B cell (primary cell): Measurements from ENCODE around the gene ASB7. TPM values are rescaled to one million over a fixed set of nuclear protein-coding genes. Genes with fewer than 3 reads are reported as not detected.

Experiments used
- ATAC-seq: fragments of 200-7000 bp; cut with Tn5 transposase; one replicate; pipeline ENCODE4 v1.10.0; 2021; ENCODE audit warnings: low read depth, mild to moderate bottlenecking, moderate number of reproducible peaks, moderate library complexity
- CTCF ChIA-PET: fragments of 350-600 bp; sonication (Branson Sonifier 250); formaldehyde crosslinking; loops from one replicate; lab custom pipeline; 2021; ENCODE audit warnings: antibody characterized with exemption, inconsistent platforms; lab: Charles Lee
- POLR2A ChIA-PET: fragments of 350-600 bp; sonication (Branson Sonifier 250); formaldehyde crosslinking; loops from one replicate; lab custom pipeline; 2021; ENCODE audit warnings: antibody characterized with exemption; lab: Charles Lee
- DNase-seq: peaks from one replicate; pipeline ENCODE4 v3.0.0; 2013
- H2AFZ ChIP-seq: 2 replicates; pipeline ENCODE4 v1.6.1; 2012; ENCODE audit warnings: mild to moderate bottlenecking, low read depth, low read length; ENCODE audit not compliant: insufficient read depth, poor library complexity, severe bottlenecking
- H3K27ac ChIP-seq, 2 donors: 1 replicate in 1 of 2; 2 replicates in 1 of 2; pipeline ENCODE4 v1.5.1; 2012 to 2013; ENCODE audit warnings: low read length in 2 of 2, mild to moderate bottlenecking in 2 of 2, moderate library complexity in 1 of 2
- H3K27me3 ChIP-seq, 4 experiments: fragments of 200-600 bp in 1 of 4; sonication (generic) in 1 of 4; replicated peaks in 1 of 4; 1 replicate in 2 of 4; 2 replicates in 2 of 4; pipeline versions ENCODE4 v1.6.1 to v1.7.0; 2013 to 2016; ENCODE audit warnings: low read length in 3 of 4, mild to moderate bottlenecking in 2 of 4, mixed read lengths in 1 of 4, moderate library complexity in 1 of 4; ENCODE audit not compliant: insufficient read depth in 4 of 4, control insufficient read depth in 3 of 4; ENCODE audit errors: control extremely low read depth in 1 of 4
- H3K36me3 ChIP-seq, 2 experiments: replicated peaks in 1 of 2; 1 replicate in 1 of 2; 2 replicates in 1 of 2; pipeline versions ENCODE4 v1.6.1 to v1.7.1; 2013; ENCODE audit warnings: low read length in 1 of 2; ENCODE audit not compliant: insufficient read depth in 2 of 2, control insufficient read depth in 1 of 2; ENCODE audit errors: control extremely low read depth in 1 of 2, extremely low read depth in 1 of 2
- H3K4me1 ChIP-seq, 2 donors: fragments of 200-600 bp in 1 of 2; sonication (generic) in 1 of 2; 1 replicate in 1 of 2; 2 replicates in 1 of 2; pipeline versions ENCODE4 v1.5.1 to v1.6.1; 2013 to 2017; ENCODE audit warnings: low read length in 2 of 2; ENCODE audit not compliant: control insufficient read depth in 2 of 2, insufficient read depth in 2 of 2
- H3K4me2 ChIP-seq: replicated peaks from 2 replicates; pipeline ENCODE3; 2012; ENCODE audit warnings: mild to moderate bottlenecking, low read depth, low read length; ENCODE audit not compliant: poor library complexity, severe bottlenecking
- H3K4me3 ChIP-seq, 5 experiments: fragments of 200-600 bp in 1 of 5; sonication (generic) in 1 of 5; 1 replicate in 3 of 5; 2 replicates in 2 of 5; pipeline versions ENCODE4 v1.5.1 to v1.7.0; 2011 to 2016; ENCODE audit warnings: low read length in 4 of 5, mild to moderate bottlenecking in 4 of 5, low read depth in 2 of 5, control low read depth in 1 of 5, moderate library complexity in 1 of 5; ENCODE audit not compliant: insufficient read depth in 1 of 5; ENCODE audit errors: control extremely low read depth in 1 of 5, extremely low read depth in 1 of 5
- H3K79me2 ChIP-seq: fragments of 200-600 bp; sonication (generic); one replicate; pipeline ENCODE4 v1.6.0; 2016; ENCODE audit warnings: low read length; ENCODE audit not compliant: control insufficient read depth, insufficient read depth
- H3K9ac ChIP-seq: fragments of 200-600 bp; sonication (generic); 2 replicates; pipeline ENCODE4 v1.6.1; 2017; ENCODE audit warnings: mild to moderate bottlenecking, low read length, moderate library complexity
- H3K9me3 ChIP-seq, 3 donors: one replicate each; pipeline versions ENCODE4 v1.6.1 to v1.7.1; 2013; ENCODE audit warnings: low read length in 2 of 3; ENCODE audit not compliant: control insufficient read depth in 2 of 3, insufficient read depth in 1 of 3; ENCODE audit errors: control extremely low read depth in 1 of 3
- H4K20me1 ChIP-seq: 2 replicates; pipeline ENCODE4 v1.6.0; 2012; ENCODE audit warnings: mild to moderate bottlenecking, low read length; ENCODE audit not compliant: insufficient read depth, control insufficient read depth, poor library complexity, severe bottlenecking
- H3K27ac Mint-ChIP-seq: one replicate; pipeline ENCODE4 v1.8.0; 2021; ENCODE audit warnings: mixed read lengths
- H3K27me3 Mint-ChIP-seq: one replicate; pipeline ENCODE4 v1.8.0; 2021; ENCODE audit warnings: mixed read lengths
- H3K4me1 Mint-ChIP-seq: one replicate; pipeline ENCODE4 v1.8.0; 2021; ENCODE audit warnings: mixed read lengths
- H3K4me3 Mint-ChIP-seq: one replicate; pipeline ENCODE4 v1.8.0; 2021; ENCODE audit warnings: mixed read lengths
- H3K9me3 Mint-ChIP-seq: one replicate; pipeline ENCODE4 v1.8.0; 2022; ENCODE audit warnings: mixed read lengths; ENCODE audit not compliant: insufficient read depth
- EZH2 ChIP-seq: IDR thresholded peaks from 2 replicates; pipeline ENCODE4 v1.6.1; 2012; ENCODE audit warnings: borderline replicate concordance, low read depth, mild to moderate bottlenecking, moderate library complexity, low read length; ENCODE audit not compliant: insufficient read depth, poor library complexity, severe bottlenecking
- WGBS: methylation state at CpG from one replicate; pipeline ENCODE4 v1.1.5; 2013; ENCODE audit warnings: missing lambda C conversion rate; ENCODE audit not compliant: insufficient coverage; 5-methylcytosine and 5-hydroxymethylcytosine counted together
- intact Hi-C: fragments of 100-400 bp; cut with micrococcal nuclease; formaldehyde crosslinking; loops from one replicate; pipeline ENCODE4 v1.10.0; 2022
- polyA plus RNA-seq: library from polyadenylated mRNA; depleted of rRNA; stranded (reverse); fragments of >200 nt; gene quantifications from 2 replicates; pipeline ENCODE4 v1.2.3, GENCODE V29; 2012
- total RNA-seq, 2 donors: library from RNA; stranded (reverse); fragments of 120-200 nt in 1 of 2; gene quantifications; 1 replicate in 1 of 2; 2 replicates in 1 of 2; pipeline versions ENCODE4 v1.2.3 to v1.2.4, GENCODE V29; 2013 to 2022
- TF ChIP-seq, protein P1 (sequence below): fragments of 200-600 bp; IDR thresholded peaks from one replicate; pipeline ENCODE4 v1.8.0; 2022; ENCODE audit warnings: antibody characterized with exemption, mild to moderate bottlenecking

ASB7 gene
- total and polyA plus RNA-seq, 2 donors (not counting 1 experiment from before 2014, with no cell fraction given) = 12.1 to 25.0 TPM

GRCh38 chr15:100692671-100693070, 90.3 kb downstream of the ASB7 start:
- no peaks in the 10 kb centered on the region for H3K4me1 Mint-ChIP-seq
- Histone ChIP-seq H3K27me3 (peaks cover 0 to 4% (median 2%) of the 10 kb centered on the region in 4 experiments), H3K4me1 (no peaks in the 10 kb centered on the region), H3K27ac (no peak overlapping the region), H3K9ac (no peak overlapping the region), H3K79me2 (no peaks in the 10 kb centered on the region), H3K9me3 (peaks cover 0 to 9% (median 0%) of the 10 kb centered on the region in 3 donors), H2AFZ (no peak overlapping the region), H3K36me3 (no peaks in the 10 kb centered on the region), H3K4me3 (no peak overlapping the region), H3K4me2 (no peak overlapping the region), H4K20me1 (no peaks in the 10 kb centered on the region)
- TF ChIP-seq EZH2 = no peak
- TF ChIP-seq, protein P1, sequence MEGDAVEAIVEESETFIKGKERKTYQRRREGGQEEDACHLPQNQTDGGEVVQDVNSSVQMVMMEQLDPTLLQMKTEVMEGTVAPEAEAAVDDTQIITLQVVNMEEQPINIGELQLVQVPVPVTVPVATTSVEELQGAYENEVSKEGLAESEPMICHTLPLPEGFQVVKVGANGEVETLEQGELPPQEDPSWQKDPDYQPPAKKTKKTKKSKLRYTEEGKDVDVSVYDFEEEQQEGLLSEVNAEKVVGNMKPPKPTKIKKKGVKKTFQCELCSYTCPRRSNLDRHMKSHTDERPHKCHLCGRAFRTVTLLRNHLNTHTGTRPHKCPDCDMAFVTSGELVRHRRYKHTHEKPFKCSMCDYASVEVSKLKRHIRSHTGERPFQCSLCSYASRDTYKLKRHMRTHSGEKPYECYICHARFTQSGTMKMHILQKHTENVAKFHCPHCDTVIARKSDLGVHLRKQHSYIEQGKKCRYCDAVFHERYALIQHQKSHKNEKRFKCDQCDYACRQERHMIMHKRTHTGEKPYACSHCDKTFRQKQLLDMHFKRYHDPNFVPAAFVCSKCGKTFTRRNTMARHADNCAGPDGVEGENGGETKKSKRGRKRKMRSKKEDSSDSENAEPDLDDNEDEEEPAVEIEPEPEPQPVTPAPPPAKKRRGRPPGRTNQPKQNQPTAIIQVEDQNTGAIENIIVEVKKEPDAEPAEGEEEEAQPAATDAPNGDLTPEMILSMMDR = no peak
- no peak overlapping the region for H3K27ac Mint-ChIP-seq
- ATAC-seq (no peak), DNase-seq (no peak)
- H3K27me3 Mint-ChIP-seq = peaks cover 16% of the 10 kb centered on the region
- peaks cover 4% of the 10 kb centered on the region for H3K9me3 Mint-ChIP-seq
- CTCF ChIA-PET = no interaction called here
- intact Hi-C loops = no loop called here
- POLR2A ChIA-PET = no interaction called here
- H3K4me3 Mint-ChIP-seq = no peak overlapping the region
- WGBS = 81% methylated on average over 6 of the region's 7 CpGs

GRCh38 chr15:100693451-100693850, 91.1 kb downstream of the ASB7 start:
- ATAC-seq = no peak
- Mint-ChIP-seq H3K27ac (no peak overlapping the region), H3K27me3 (peaks cover 11% of the 10 kb centered on the region), H3K9me3 (peaks cover 4% of the 10 kb centered on the region), H3K4me3 (no peak overlapping the region), H3K4me1 (no peaks in the 10 kb centered on the region)
- DNase-seq = no peak
- ChIA-PET POLR2A (no interaction called here), CTCF (no interaction called here)
- H3K4me1 ChIP-seq = no peaks in the 10 kb centered on the region
- 80% methylated on average over 2 of the region's 4 CpGs for WGBS
- H3K4me2 ChIP-seq = no peak overlapping the region
- H3K27ac ChIP-seq = no peak overlapping the region
- intact Hi-C loops = no loop called here
- H3K79me2 ChIP-seq = no peaks in the 10 kb centered on the region
- H3K36me3 ChIP-seq = no peaks in the 10 kb centered on the region
- H3K4me3 ChIP-seq = no peak overlapping the region
- peaks cover 0 to 8% (median 0%) of the 10 kb centered on the region in 3 donors for H3K9me3 ChIP-seq
- H2AFZ ChIP-seq = no peak overlapping the region
- TF ChIP-seq, protein P1 = no peak
- TF ChIP-seq EZH2 = no peak
- no peak overlapping the region for H3K9ac ChIP-seq
- H4K20me1 ChIP-seq = no peaks in the 10 kb centered on the region
- H3K27me3 ChIP-seq = peaks cover 0 to 4% (median 2%) of the 10 kb centered on the region in 4 experiments
